ENCODE measurements around the gene XRN2. TPM values are rescaled to one million over a fixed set of nuclear protein-coding genes. Genes with fewer than 3 reads are reported as not detected.

Gene XRN2
- total RNA-seq, 4 donors from 2014 or later, result 55.5 to 80.8 (median 68.4) TPM

DNA sequence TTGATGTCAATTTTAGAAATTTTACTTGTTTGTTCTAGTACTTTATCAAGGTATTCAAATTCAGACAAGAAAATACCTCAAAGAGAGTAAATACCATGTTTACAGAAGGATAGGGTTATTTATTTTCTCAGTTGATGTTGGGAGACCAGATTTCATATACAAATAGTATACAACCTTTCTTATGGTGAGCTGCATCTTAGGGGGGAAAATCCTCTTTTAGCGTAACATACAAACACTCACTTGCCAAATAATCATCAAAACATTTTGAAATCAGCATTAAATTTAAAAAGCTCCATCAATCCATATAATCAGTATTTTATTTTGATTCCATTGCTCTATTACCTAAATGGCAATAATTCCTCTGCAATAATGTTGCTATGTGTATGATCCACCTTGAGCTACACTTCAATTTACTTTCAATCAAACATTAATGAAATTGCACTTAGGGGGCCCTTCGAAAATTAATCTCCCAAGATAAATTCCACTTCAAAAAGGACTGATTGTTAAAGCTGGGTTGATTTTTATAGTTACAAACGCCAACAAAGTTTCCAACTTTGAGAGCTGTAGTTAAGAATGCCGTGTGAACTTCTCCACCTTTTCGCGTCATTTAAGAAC, 92.0 kb downstream of the XRN2 start:
- peaks cover 0 to 7% (median 0%) of the 10 kb centered on the region in 3 donors for H3K9me3 ChIP-seq

GRCh38 chr20:21395666-21396598, 92.8 kb downstream of the XRN2 start:
- peaks cover 0 to 1% of the 10 kb centered on the region in 2 donors for H3K36me3 ChIP-seq
- H3K27me3 ChIP-seq, result peaks cover 100% of the 10 kb centered on the region
- H3K9me3 ChIP-seq, result peaks cover 0 to 7% (median 0%) of the 10 kb centered on the region in 3 donors
- peak overlapping the region in 1 of 2 donors; percentile 35 for H3K4me3 ChIP-seq
- TF ChIP-seq POLR2A (IDR thresholded peaks at IDR 0.05) (no peak), EP300 (IDR thresholded peaks at IDR 0.05) (no peak), POLR2AphosphoS5 (IDR thresholded peaks at IDR 0.05) (no peak), CTCF (IDR thresholded peaks at IDR 0.05) (no peak)
- H3K27ac ChIP-seq, result no peak overlapping the region
- WGBS, 2 donors (ENCODE audit: low coverage in 1 of 2), result 3 to 5% methylated on average over 6 to 14 of the region's 103 CpGs
- H3K4me1 ChIP-seq, result peaks cover 0 to 31% (median 6%) of the 10 kb centered on the region in 3 donors
- no peak for ATAC-seq

More for the DNA sequence above, 92.0 kb downstream of the XRN2 start:
- peaks cover 0 to 31% (median 6%) of the 10 kb centered on the region in 3 donors for H3K4me1 ChIP-seq
- H3K36me3 ChIP-seq, result peaks cover 0 to 9% of the 10 kb centered on the region in 2 donors
- WGBS, 2 donors (ENCODE audit: low coverage in 1 of 2), result 9 to 18% methylated on average over 6 of the region's 6 CpGs
- H3K4me3 ChIP-seq, result no peak overlapping the region
- no peak for TF ChIP-seq CTCF (IDR thresholded peaks at IDR 0.05)
- TF ChIP-seq EP300 (IDR thresholded peaks at IDR 0.05), result no peak
- peaks cover 95% of the 10 kb centered on the region for H3K27me3 ChIP-seq
- no peak for ATAC-seq
- no peak overlapping the region for H3K27ac ChIP-seq

- peaks cover 0 to 7% (median 0%) of the 10 kb centered on the region in 3 donors for H3K9me3 ChIP-seq
- TF ChIP-seq POLR2A (IDR thresholded peaks at IDR 0.05) (no peak), POLR2AphosphoS5 (IDR thresholded peaks at IDR 0.05) (no peak), CTCF (IDR thresholded peaks at IDR 0.05) (no peak), EP300 (IDR thresholded peaks at IDR 0.05) (no peak)
- H3K27ac ChIP-seq, result no peak overlapping the region
- H3K4me3 ChIP-seq, result peak overlapping the region in 1 of 2 donors; percentile 35
- ATAC-seq, result no peak
- H3K4me1 ChIP-seq, result peaks cover 0 to 27% (median 6%) of the 10 kb centered on the region in 3 donors
- H3K27me3 ChIP-seq, result peaks cover 99% of the 10 kb centered on the region
- no CpG with 5 or more reads among the region's 116 CpGs for WGBS, 2 donors (ENCODE audit: low coverage in 1 of 2)
- no peaks in the 10 kb centered on the region for H3K36me3 ChIP-seq
Measured at GRCh38 chr20:21396599-21397340, 93.6 kb downstream of the XRN2 start.

- ATAC-seq, result no peak
- peaks cover 99% of the 10 kb centered on the region for H3K27me3 ChIP-seq
- 8 to 12% methylated on average over 15 of the region's 57 CpGs for whole genome bisulfite sequencing, 2 donors (ENCODE audit: low coverage in 1 of 2)
- no peak within 1 kb of the TSS for H3K27ac ChIP-seq
- peaks cover 0 to 7% (median 0%) of the 10 kb centered on the region in 3 donors for H3K9me3 ChIP-seq
- peaks cover 0 to 25% (median 6%) of the 10 kb centered on the region in 3 donors for H3K4me1 ChIP-seq
- TF ChIP-seq CTCF (IDR thresholded peaks at IDR 0.05) (no peak), EP300 (IDR thresholded peaks at IDR 0.05) (no peak), POLR2A (IDR thresholded peaks at IDR 0.05) (no peak), POLR2AphosphoS5 (IDR thresholded peaks at IDR 0.05) (no peak)
- H3K36me3 ChIP-seq, result no peaks in the 10 kb centered on the region
- peak within 1 kb of the TSS in 1 of 2 donors; percentile 35 for H3K4me3 ChIP-seq
Measured at GRCh38 chr20:21397341-21398108, 94.4 kb downstream of the XRN2 start, which contains the start of gene NKX2-4. TSS of gene NKX2-4 (minus strand) at chr20:21397526. CDS start at chr20:21397399, 127 bp downstream.

Measured in gastroesophageal sphincter (tissue), 4 donors.